ENCODE results near the gene OR1N2.

OR1N2 gene

GRCh38 chr9:122552812-122553211 lies at the start of gene OR1N2:
OR1N2 (plus strand) TSS chr9:122553112; CDS start chr9:122553212, 100 bp downstream.
- no peak for DNase-seq (ENCODE audit: low read depth)
- H3K4me3 ChIP-seq (replicated peaks; ENCODE audit: low read depth, low read length), result no peak within 1 kb of the TSS
- TF ChIP-seq CTCF (IDR thresholded peaks at IDR 0.05; ENCODE audit: low read length, missing control alignments), result no peak

GRCh38 chr9:122506964-122507363 lies 45.9 kb upstream of the OR1N2 start:
- no peak overlapping the region for H3K4me3 ChIP-seq (replicated peaks; ENCODE audit: low read depth, low read length)
- no peak for DNase-seq (ENCODE audit: low read depth)
- TF ChIP-seq CTCF (IDR thresholded peaks at IDR 0.05; ENCODE audit: low read length, missing control alignments), result no peak

GRCh38 chr9:122510502-122510901 lies 42.4 kb upstream of the OR1N2 start, which contains the start of gene OR1J2:
OR1J2 (plus strand) TSS chr9:122510802; CDS start chr9:122510802, 0 bp downstream.
- no peak for DNase-seq (ENCODE audit: low read depth)
- no peak for TF ChIP-seq CTCF (IDR thresholded peaks at IDR 0.05; ENCODE audit: low read length, missing control alignments)

GRCh38 chr9:122518226-122518625 lies 34.7 kb upstream of the OR1N2 start:
- no peak for TF ChIP-seq CTCF (IDR thresholded peaks at IDR 0.05; ENCODE audit: low read length, missing control alignments)
- DNase-seq (ENCODE audit: low read depth), result no peak
- H3K4me3 ChIP-seq (replicated peaks; ENCODE audit: low read depth, low read length), result no peak overlapping the region

More at GRCh38 chr9:122510502-122510901, 42.4 kb upstream of the OR1N2 start, which contains the start of gene OR1J2:
- no peak within 1 kb of the TSS for H3K4me3 ChIP-seq (replicated peaks; ENCODE audit: low read depth, low read length)

- TF ChIP-seq CTCF (IDR thresholded peaks at IDR 0.05; ENCODE audit: low read length, missing control alignments), result no peak
- H3K4me3 ChIP-seq (replicated peaks; ENCODE audit: low read depth, low read length), result no peak within 1 kb of the TSS
- DNase-seq (ENCODE audit: low read depth), result no peak
Measured at GRCh38 chr9:122518841-122519240, 34.1 kb upstream of the OR1N2 start, which contains the start of gene OR1J4. OR1J4 (plus strand) TSS chr9:122519141; CDS start chr9:122519141, 0 bp downstream.

GRCh38 chr9:122519376-122519775 lies 33.5 kb upstream of the OR1N2 start:
- TF ChIP-seq CTCF (IDR thresholded peaks at IDR 0.05; ENCODE audit: low read length, missing control alignments), result no peak
- no peak overlapping the region for H3K4me3 ChIP-seq (replicated peaks; ENCODE audit: low read depth, low read length)
- DNase-seq (ENCODE audit: low read depth), result no peak

- no peak for TF ChIP-seq CTCF (IDR thresholded peaks at IDR 0.05; ENCODE audit: low read length, missing control alignments)
- H3K4me3 ChIP-seq (replicated peaks; ENCODE audit: low read depth, low read length), result no peak overlapping the region
- DNase-seq (ENCODE audit: low read depth), result no peak
Measured at GRCh38 chr9:122526602-122527001, 26.3 kb upstream of the OR1N2 start.
